Uterus (tissue), 2 donors: ENCODE data around the gene IL1RAP.

Experiments used
- POLR2A ChIP-seq, 2 donors: fragments of 450-650 bp; IDR thresholded peaks; one replicate each; pipeline ENCODE4 v1.6.1; 2016; ENCODE audit warnings: antibody characterized with exemption in 2 of 2, mild to moderate bottlenecking in 1 of 2, moderate library complexity in 1 of 2
- TF ChIP-seq, protein P1 (sequence below), 4 experiments: fragments of 200-600 bp in 2 of 4; fragments of 450-650 bp in 2 of 4; sonication (generic) in 2 of 4; IDR thresholded peaks; one replicate each; pipeline ENCODE4 v1.5.1; 2016 to 2019; ENCODE audit warnings: antibody characterized with exemption in 4 of 4, mild to moderate bottlenecking in 2 of 4, moderate library complexity in 1 of 4

- TF ChIP-seq, protein P1, sequence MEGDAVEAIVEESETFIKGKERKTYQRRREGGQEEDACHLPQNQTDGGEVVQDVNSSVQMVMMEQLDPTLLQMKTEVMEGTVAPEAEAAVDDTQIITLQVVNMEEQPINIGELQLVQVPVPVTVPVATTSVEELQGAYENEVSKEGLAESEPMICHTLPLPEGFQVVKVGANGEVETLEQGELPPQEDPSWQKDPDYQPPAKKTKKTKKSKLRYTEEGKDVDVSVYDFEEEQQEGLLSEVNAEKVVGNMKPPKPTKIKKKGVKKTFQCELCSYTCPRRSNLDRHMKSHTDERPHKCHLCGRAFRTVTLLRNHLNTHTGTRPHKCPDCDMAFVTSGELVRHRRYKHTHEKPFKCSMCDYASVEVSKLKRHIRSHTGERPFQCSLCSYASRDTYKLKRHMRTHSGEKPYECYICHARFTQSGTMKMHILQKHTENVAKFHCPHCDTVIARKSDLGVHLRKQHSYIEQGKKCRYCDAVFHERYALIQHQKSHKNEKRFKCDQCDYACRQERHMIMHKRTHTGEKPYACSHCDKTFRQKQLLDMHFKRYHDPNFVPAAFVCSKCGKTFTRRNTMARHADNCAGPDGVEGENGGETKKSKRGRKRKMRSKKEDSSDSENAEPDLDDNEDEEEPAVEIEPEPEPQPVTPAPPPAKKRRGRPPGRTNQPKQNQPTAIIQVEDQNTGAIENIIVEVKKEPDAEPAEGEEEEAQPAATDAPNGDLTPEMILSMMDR (IDR thresholded peaks at IDR 0.05): no peak
- no peak for TF ChIP-seq POLR2A (IDR thresholded peaks at IDR 0.05)
These were observed 11.1 kb downstream of the IL1RAP start for GRCh38 chr3:190524942-190525341.
